Posterior cingulate gyrus (tissue), 11 donors: Measurements from ENCODE around the gene KLHL29.

Experiments used
- DNase-seq, 10 donors: peaks; one replicate each; pipeline versions ENCODE4 v3.0.0 to v3.0.0-alpha.2; 2020 to 2021; ENCODE audit warnings: mixed read lengths in 3 of 10
- intact Hi-C: fragments of 100-400 bp; cut with DNase I; formaldehyde crosslinking; loops from one replicate; pipeline ENCODE4 v1.15.1; 2023

KLHL29 gene

DNA sequence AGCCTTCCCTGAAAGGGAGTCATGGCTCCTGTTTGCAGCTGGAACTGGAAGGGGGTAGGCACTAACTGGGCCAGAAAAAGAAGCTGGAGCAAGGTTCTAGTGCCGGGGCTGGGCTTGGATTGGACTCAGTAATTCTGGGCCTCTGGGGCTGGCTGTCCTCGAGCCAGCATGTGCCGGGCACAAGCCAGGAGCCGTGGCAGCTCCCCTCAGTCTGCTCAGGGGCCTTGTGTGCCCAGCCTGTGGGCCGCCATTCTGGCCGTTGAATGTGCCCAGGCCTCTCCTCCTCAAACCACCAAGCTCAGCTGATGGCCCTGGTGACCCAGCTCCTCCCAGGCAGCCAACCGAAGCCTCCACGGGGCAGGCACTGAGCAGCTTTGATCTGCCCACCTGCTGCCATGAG is 119.6 kb downstream of the KLHL29 start:
- intact Hi-C loops, result no loop called here
- peak in 3 of 10 donors; percentile 51 to 72 (median 72) for DNase-seq

DNA sequence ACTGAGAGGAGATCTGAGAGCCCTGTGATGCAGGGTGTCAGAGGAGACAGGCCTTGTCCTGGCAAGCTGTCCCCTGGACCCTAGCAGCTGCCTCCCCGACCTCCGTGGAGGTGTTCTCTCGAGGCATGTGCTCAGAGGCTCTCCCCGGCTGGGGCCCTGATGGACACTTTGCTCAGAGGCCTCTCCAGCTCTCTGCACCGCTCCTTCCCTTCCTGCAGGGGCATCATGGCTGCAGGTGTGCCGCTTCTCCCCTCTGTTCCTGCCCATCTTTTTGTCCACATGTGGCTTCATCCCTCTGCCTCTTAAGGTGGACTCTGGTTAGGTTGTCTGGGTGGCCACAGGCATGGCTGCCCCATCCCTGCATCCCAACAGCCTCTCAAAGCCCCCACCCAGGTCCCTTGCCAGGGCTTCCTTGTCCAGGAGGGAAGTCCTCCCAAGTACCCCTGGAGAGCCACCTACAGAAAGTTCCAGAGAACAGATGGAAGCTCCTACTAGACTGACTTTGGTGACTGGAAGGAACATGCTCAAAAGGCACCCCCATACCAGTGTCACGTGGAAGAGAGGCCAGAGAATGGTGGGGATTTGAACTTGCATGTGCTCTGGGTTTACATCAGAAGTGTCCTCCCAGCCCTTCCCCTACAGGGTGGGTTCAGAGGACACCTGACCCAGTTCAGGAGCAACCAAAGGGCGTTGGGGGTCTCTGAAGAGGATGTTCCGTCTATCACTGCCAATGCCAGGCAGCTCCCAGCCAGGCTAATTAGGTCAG is 120.4 kb downstream of the KLHL29 start:
- intact Hi-C loops, result no loop called here
- DNase-seq, result peak in 3 of 10 donors; percentile 45 to 68 (median 45)

DNA sequence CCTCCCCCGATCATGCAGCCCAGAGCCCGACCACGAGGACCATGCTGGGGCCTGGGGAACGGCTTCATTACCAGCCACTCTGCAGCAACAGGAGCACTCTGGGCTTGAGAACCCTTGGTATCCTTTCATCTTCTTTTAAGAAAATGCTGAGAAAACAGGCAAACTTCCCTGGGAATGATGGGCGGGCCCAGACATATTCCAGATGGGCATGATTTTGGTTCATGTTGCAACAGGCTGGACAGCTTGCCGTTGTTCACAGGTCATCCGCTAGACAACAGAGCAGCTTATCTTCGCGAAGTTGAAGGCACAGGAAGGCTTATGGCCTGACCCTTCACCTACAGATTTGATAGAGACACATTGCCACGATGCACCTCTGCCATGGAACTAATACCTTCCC is 121.0 kb downstream of the KLHL29 start:
- peak in 3 of 10 donors; percentile 21 to 75 (median 43) for DNase-seq
- intact Hi-C loops, result no loop called here

DNA sequence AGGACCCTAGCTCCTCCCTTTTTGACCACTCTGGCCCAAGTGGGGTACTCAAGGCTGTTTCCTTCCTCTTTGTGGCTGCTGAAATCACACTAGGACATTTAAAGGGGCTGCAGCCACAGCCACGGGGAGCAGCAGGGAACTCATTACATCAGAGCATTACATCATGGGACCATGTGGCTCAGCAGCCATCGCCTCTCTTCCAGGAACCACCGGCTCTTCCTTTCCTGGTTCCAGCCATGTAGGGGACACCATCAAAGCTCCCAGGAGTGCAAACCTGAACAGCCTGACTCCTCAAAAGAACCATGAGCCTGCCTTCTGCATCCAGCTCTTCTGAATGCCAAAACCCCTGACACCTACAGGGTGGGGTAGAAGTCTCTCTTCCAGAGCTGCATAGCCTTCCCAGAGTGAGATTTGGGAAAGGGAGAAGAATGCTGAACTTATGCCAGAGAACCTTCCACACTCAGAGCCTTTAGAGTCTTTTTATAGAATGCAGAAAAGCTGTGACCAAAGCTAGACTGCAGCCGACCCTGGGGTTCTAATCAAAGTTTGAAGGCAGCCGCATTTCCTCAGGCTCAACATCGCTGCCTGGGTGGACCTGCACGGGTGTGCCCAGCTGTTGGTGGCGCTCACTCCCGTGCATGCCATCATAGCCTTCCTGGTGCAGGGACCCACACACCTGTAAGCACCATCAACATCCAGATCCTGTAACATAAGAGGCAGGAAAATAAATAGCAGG is 121.7 kb downstream of the KLHL29 start:
- intact Hi-C loops, result no loop called here
- DNase-seq, result peak in 3 of 10 donors; percentile 33 to 72 (median 68)

DNA sequence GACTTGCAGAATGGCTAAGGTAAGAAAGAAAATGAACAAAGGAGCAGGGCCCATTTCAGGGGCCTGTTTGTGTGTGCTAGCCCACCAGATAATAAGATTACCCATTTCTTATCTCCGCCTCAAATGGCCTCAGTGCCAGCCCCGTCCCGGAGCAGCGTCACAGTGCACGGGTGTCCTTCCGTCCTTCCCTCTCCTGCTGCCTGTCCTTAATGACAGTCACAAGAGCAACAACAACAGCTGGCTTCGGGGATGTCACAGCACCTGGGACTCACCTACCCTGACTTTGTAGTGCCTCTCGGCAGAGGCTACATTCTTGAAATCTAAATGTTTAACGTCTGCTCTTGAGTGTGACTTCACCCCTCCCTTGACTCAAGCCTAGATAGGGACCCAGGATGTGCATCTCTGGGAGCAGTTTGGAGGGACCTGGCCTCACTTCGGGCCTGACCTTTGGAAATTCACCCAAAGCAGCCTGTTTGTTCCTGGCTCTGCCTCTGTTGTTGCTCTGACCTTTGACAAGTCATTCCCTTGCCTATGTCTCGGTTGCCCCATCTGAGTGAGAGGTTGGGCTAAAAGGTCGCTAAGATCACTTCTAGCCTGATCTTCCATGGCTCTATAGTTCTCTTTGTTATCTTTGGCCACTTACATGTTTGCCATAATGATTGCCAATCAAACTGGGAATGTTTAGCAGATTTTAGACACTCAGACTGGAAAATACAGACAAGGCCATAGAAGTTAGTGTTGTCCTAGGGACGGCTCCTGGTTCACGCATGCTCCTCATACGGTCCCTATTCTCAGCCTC is 122.5 kb downstream of the KLHL29 start:
- intact Hi-C loops, result no loop called here
- peak in 3 of 10 donors; percentile 2 to 81 (median 63) for DNase-seq

DNA sequence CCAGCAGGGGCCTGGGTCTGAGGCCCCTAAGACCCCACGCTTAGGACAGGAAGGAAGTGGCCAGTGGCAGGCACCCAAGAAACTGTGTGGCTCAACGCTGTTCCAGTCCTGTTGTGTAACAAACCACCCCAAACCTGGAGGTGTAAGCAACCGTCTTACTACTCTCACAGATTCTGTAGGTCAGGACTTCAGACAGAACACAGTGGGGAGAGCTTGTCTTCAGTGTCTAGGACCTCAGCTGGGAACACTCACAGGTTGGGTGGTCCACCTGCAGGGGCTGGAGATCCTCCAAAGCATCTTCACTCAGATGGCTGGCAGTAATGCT is 123.0 kb downstream of the KLHL29 start:
- intact Hi-C loops, result no loop called here
- DNase-seq, result peak in 3 of 10 donors; percentile 25 to 66 (median 48)

DNA sequence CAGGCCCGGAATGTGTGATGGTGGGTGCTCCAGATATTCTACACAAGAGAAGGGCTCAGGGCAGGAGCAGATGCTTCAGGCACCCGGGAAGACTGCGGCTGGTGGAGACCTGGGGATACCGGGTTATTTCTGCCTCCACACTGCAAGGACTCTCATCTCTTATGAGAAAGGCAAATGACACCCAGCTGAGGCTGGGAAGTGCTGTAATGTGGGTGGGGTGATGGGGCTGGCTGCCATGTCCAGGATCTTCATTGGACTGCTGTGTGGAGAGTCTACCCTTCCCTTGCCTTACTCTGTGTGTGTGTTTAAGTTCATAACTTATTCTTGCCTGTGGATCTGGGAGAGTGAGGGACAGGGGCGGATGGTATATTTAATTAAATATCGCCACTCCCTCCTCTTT is 124.1 kb downstream of the KLHL29 start:
- intact Hi-C loops, result no loop called here
- DNase-seq, result peak in 3 of 10 donors; percentile 42 to 72 (median 59)

DNA sequence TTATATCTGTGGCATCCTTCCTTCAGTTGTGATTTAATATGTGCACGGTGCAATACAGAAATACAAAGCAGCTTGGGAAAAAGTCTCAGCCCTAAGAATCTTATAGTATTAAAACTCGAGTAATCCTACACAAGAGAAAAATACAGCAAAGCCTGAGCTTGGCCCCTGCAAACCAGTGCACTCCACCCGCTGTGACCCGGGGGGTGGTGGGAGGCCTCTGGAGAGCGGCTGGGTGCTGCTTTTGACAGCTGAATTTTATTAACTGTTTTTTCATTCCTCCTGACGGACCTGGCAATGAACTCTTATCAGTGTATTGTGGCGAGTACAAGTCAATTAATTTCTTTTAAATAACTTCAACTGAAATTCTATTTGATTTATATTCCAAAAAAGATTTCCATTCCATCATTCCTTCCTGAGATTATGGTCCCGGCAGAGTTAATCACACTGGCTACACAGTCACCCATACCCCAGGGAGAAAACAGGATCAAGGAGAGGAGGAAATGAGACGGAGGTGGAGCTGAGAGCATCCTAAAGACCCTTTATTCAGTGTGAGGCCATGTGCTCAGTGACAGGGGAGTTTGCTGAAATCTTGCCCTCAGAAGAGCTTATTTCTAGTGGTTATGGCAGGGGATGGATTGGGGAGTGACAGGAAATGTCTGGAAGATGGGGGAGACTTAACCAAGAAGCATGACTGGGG is 124.8 kb downstream of the KLHL29 start:
- peak in 3 of 10 donors; percentile 42 to 52 (median 42) for DNase-seq
- intact Hi-C loops, result no loop called here

DNA sequence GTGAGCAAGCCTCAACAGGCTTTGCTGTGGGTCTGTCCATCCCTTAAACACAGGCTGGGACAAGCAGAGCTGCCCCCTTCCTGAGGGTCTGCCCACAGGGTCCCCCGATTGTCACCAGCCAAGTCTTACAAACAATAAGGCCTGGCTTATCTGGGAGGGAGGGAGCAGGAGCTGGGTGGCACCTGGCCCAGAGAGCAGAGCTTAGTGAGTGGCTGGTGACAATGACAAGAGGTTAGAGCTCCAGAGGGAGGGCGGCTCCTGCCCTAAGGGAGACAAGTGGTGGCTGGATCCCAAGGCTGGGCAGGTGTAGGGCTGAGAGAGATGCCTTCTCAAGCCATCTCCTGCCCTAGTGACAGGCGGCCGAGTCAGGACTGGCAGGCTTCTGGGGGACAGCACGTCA is 125.5 kb downstream of the KLHL29 start:
- peak in 3 of 10 donors; percentile 33 to 67 (median 40) for DNase-seq
- intact Hi-C loops, result no loop called here

DNA sequence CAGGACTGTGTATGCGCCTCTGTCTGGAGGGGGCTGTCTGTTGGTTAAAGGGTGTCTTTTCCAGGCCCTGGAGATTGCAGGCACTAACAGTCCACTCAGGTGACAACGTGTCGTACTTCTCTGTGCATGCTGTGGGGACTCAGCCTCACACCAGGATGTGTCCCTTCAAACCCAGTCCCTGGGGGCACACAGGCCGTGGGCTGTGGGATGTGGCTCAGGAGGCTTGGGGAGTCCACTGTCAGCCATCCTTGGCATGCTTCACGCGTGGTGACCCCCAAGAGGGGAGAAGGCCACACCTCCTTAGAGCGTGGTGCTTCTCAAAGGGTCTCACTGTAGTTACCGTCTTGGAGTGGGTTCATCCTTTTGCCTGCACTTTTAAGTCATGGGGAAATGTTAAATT is 127.8 kb downstream of the KLHL29 start:
- intact Hi-C loops, result no loop called here
- DNase-seq, result peak in 3 of 10 donors; percentile 8 to 58 (median 27)

DNA sequence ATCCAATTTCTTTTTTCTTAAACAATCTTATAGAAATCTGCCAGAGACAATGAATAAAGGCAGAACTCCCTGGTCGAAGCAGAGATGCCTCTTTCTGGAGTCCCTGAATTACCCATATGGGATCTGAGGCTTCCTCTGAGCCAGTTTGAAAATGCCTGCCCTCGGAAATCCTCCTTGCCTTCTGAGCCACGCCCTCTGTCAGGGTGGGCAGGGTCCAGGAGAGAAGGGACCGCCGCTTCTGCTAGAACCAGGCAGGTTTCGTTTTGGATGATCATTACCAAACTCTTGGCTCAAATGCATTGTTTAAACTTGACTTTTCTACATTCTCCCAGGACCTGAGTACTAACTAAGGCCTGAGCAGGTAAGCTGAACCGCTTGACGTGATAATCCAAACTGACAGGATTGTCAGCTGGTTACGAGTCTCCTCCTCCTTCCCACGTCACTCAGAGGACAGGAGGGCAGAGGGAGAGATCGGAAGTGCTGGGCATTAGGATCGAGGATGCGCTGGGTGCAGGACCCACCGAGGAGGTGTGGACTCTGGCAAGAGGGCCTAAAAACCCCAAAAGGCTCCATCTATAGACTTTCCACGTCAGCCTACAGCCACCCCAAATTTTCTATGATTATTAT is 128.4 kb downstream of the KLHL29 start:
- DNase-seq, result peak in 3 of 10 donors; percentile 51 to 69 (median 54)

DNA sequence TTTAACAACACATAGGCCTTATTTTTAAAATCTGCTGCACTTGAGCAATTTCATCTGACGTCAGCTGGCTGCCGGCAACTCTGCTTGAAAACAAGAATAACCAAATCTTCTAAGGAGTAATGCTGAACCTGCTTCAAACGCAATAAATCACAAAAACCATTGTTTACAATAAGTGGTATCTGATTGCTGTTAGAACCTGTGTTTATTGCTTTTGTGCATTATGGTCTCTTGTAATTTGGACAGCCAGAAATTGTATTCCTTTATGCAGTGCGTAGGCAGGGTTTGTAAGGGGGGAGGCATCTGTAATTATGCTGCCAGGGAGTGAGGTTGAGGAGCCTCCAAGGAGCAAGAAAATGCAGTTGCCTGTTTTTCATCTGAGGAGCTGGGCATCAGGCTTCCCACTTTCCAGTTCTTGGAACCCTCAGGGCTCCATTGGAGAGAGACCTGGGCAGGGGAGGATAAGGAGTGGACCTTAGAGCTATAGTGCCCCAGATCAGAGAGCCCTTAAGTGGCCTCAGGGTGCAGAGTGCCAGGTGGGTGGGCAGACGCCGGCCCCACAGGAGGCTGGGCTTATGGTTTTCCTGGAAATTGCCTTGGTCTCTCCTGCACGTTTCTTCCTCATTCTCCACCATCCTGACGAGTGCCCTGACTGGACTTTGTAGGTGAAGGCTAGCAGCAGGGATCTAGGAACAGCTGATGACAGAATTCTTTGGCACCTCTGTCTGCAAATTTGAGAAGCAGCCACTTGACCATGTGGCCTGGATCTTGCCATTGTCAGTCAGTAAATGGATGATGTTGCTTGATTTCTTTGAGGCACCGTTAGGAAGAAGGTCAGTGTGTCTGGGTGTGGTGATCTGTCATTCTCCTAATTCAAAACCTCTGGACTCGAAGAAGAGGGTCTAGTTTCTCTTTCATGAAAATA is 129.2 kb downstream of the KLHL29 start:
- intact Hi-C loops, result no loop called here
- DNase-seq, result peak in 3 of 10 donors; percentile 44 to 74 (median 67)

More for the DNA sequence above, 128.4 kb downstream of the KLHL29 start:
- intact Hi-C loops, result no loop called here

DNA sequence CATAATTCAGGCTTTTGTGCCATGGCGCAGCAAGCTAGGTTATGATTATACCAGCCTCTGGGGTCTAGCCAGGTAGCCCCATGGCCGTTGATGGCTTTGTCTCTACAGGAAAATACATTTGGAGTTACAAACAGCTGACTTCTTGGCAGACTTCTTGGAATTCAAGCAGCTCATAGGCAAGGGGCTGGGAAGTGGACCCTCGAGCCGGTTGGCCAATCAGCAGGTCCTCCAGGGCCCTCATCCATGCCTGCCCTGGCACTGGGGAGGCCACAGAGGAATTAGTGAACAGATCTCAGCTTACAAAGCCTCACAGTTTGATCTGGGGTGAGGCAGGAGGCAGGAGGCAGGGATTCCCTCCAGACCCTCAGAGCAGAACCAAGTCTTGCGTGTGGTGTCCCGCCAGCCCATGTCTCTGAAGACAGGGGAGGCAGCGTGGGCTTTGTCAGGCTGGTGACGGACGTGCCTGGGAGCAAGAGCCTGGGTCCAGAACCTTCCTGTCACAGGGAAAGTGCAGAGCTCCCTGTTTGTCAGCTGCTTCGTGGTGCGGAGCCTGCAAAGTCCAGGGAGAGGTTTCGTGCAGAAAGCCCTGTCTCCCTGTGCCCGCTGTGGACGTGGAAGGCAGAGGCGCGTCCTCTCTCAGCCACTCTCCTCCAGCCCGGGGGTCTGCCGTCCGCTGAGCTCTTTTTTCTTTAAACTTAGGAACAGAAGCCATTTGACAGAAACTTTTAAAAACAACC is 131.7 kb downstream of the KLHL29 start:
- intact Hi-C loops, result no loop called here
- DNase-seq, result peak in 2 of 10 donors; percentile 23 to 65

DNA sequence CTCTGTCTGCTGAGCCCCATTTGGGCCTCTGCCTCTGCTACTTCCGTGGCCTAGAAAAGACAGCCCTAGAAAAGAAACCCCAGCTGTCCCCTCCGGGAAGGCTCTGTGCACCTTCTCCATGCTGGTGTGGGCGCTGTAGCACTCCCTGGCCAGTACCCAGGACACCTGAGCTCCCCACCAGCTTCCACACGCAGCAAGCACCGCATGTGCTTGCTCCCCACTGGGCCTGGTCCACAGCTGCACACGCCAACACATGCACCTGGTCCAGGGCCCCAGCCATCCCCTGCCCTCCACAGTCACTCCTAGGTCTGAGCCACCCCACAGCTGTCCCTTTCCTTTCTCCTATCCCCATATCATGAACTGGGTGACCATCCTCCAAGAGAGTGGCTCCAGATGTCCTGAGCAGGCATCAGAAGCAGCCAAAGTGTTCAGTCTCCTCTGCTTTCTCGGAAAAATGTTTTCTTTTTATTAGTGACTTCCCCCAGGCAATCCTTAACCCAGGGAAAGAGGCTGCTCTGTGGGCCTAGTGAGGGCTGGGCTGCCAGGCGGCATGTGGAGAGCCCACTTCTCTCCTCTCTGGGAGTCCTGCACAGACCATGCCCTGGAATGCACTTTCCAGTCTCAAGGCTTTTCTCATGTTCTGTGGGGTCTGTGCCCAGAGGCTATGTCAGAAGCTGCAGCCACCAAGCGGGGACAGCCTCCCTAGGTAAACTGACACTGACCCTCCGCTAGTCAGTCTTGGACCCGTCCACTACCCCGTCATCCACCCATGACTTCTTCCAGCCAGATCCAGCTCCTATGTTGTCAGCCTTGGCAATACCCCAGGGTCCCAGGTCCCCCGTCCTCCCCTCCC is 133.7 kb downstream of the KLHL29 start:
- DNase-seq, result peak in 3 of 10 donors; percentile 62 to 80 (median 68)
- intact Hi-C loops, result no loop called here

DNA sequence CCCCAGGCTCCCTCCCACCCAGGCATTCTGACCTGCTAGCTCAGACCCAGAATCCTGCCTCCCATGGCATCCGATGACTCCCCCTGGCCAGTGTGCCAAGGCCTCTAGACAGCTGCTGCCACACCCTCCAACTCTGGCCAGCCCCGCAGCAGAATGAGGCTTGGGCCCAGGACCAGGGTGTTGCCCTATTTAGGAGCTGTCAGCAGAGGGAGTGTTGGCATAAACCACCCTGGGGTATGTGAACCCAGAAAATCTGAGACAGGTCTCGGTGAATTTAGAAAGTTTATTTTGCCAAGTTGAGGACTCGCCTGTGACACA is 134.3 kb downstream of the KLHL29 start:
- DNase-seq, result peak in 3 of 10 donors; percentile 44 to 55 (median 46)
- intact Hi-C loops, result no loop called here

DNA sequence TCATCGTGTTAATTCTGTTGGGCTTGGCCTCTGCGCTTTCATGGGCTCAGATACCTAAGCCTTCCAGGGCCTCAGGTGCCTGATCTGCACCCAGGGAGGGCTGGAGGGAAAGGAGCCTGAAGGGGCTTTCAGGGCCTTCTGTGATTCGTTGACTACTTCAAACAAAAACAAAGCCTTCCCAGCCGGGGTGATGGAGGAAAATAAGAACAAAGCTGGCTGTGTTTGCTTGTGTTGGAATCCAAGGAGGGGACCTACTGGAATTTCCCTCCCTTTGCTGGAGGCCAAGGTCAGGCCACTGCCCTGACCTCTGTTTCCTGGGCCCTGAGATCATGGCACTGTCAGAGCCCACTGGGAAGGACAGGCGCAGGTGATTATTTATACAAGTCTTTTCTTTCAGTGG is 135.3 kb downstream of the KLHL29 start:
- DNase-seq, result peak in 3 of 10 donors; percentile 8 to 48 (median 9)
- intact Hi-C loops, result no loop called here

DNA sequence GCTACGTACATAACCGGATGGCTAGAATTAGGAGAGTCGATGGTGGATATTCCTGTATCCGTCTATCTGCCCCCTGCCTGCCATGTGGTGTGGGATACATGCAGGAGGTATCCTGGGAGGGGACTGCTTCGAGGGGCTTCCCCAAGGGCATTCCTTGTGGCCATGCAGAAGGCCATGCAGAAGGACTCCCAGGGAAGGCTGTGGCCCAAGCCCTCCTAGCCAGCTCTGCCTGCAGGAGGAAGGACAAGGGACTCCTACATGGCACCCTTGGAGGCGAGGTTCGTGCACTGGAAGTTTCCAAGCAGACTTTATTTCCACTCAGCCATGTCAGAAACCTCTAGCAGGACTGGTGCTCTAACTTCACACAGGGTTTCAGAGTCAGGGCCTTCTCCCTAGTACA is 136.1 kb downstream of the KLHL29 start:
- DNase-seq, result peak in 3 of 10 donors; percentile 29 to 62 (median 47)
- intact Hi-C loops, result no loop called here
